H9 (cell line): Measurements from ENCODE around the gene TIAM1. TPM values are rescaled to one million over a fixed set of nuclear protein-coding genes. Genes with fewer than 3 reads are reported as not detected.
A peak's percentile ranks its signal among the peaks of the same experiment; 100 is the strongest.
"Not testable (repeated sequence)": the region's sequence is repeated elsewhere in the genome, so short reads cannot be mapped to it uniquely, and the experiment has no call there.

Experiments used
- DNase-seq: peaks from one replicate; pipeline ENCODE4 v3.0.0-alpha.2; 2017
- H2AFZ ChIP-seq: one replicate; pipeline ENCODE4 v1.6.1; 2013; ENCODE audit warnings: mild to moderate bottlenecking, low read length, control low read depth, moderate library complexity
- H2AK5ac ChIP-seq: 2 replicates; pipeline ENCODE4 v1.6.1; 2013; ENCODE audit warnings: low read length, control low read depth, mixed read lengths; ENCODE audit not compliant: insufficient read length
- H2BK120ac ChIP-seq: one replicate; pipeline ENCODE4 v1.6.1; 2013; ENCODE audit warnings: low read depth, mild to moderate bottlenecking, low read length, control low read depth, inconsistent platforms; ENCODE audit not compliant: poor library complexity, severe bottlenecking
- H2BK12ac ChIP-seq: 2 replicates; pipeline ENCODE4 v1.6.1; 2013; ENCODE audit warnings: low read length, control low read depth, mixed read lengths, low read depth; ENCODE audit not compliant: insufficient read length
- H2BK15ac ChIP-seq: 2 replicates; pipeline ENCODE4 v1.6.1; 2013; ENCODE audit warnings: low read depth, low read length, control low read depth
- H2BK20ac ChIP-seq: one replicate; pipeline ENCODE4 v1.6.1; 2013; ENCODE audit warnings: low read depth, mild to moderate bottlenecking, low read length, control low read depth, inconsistent platforms; ENCODE audit not compliant: poor library complexity, severe bottlenecking
- H2BK5ac ChIP-seq: 2 replicates; pipeline ENCODE4 v1.6.1; 2013; ENCODE audit warnings: low read length, control low read depth, mixed read lengths; ENCODE audit not compliant: insufficient read length
- H3K14ac ChIP-seq: 2 replicates; pipeline ENCODE4 v1.6.1; 2013; ENCODE audit warnings: low read length, control low read depth; ENCODE audit not compliant: insufficient read depth
- H3K18ac ChIP-seq: 2 replicates; pipeline ENCODE4 v1.6.1; 2013; ENCODE audit warnings: low read depth, mild to moderate bottlenecking, mixed read lengths, low read length, control low read depth; ENCODE audit not compliant: insufficient read length
- H3K23ac ChIP-seq: 2 replicates; pipeline ENCODE4 v1.6.1; 2013; ENCODE audit warnings: low read length, control low read depth, mixed read lengths, low read depth; ENCODE audit not compliant: insufficient read length
- H3K23me2 ChIP-seq: 2 replicates; pipeline ENCODE4 v1.6.1; 2013; ENCODE audit warnings: low read depth, mild to moderate bottlenecking, mixed read lengths, low read length, control low read depth; ENCODE audit not compliant: insufficient read length, poor library complexity, severe bottlenecking
- H3K27ac ChIP-seq: 2 replicates; pipeline ENCODE4 v1.5.1; 2013; ENCODE audit warnings: low read length, control low read depth, mixed read lengths, low read depth; ENCODE audit not compliant: insufficient read length
- H3K27me3 ChIP-seq: 2 replicates; pipeline ENCODE4 v1.6.1; 2013; ENCODE audit warnings: low read length, control low read depth, inconsistent platforms; ENCODE audit not compliant: insufficient read depth
- H3K4ac ChIP-seq: 2 replicates; pipeline ENCODE4 v1.6.1; 2013; ENCODE audit warnings: low read depth, mild to moderate bottlenecking, control low read depth, inconsistent platforms, low read length, moderate library complexity
- H3K4me1 ChIP-seq: 2 replicates; pipeline ENCODE4 v1.6.1; 2013; ENCODE audit warnings: low read length, control low read depth, inconsistent platforms; ENCODE audit not compliant: insufficient read depth
- H3K4me2 ChIP-seq: 2 replicates; pipeline ENCODE4 v1.6.1; 2013; ENCODE audit warnings: low read length, control low read depth, mixed read lengths; ENCODE audit not compliant: insufficient read length, insufficient read depth
- H3K56ac ChIP-seq: 2 replicates; pipeline ENCODE4 v1.6.1; 2013; ENCODE audit warnings: low read depth, mild to moderate bottlenecking, mixed read lengths, low read length, control low read depth; ENCODE audit not compliant: insufficient read length
- H3K79me1 ChIP-seq: 2 replicates; pipeline ENCODE4 v1.6.1; 2013; ENCODE audit warnings: low read depth, mild to moderate bottlenecking, moderate library complexity, low read length, control low read depth, inconsistent platforms; ENCODE audit not compliant: insufficient read depth, poor library complexity, severe bottlenecking
- H3K79me2 ChIP-seq: 2 replicates; pipeline ENCODE4 v1.6.1; 2013; ENCODE audit warnings: low read length, control low read depth, inconsistent platforms; ENCODE audit not compliant: insufficient read depth
- H3K9ac ChIP-seq: 2 replicates; pipeline ENCODE4 v1.6.1; 2013; ENCODE audit warnings: low read length, control low read depth, mixed read lengths; ENCODE audit not compliant: insufficient read length; ENCODE audit errors: extremely low read depth
- H3K9me3 ChIP-seq: one replicate; pipeline ENCODE4 v1.6.1; 2013; ENCODE audit warnings: low read depth, low read length, inconsistent platforms; ENCODE audit not compliant: control insufficient read depth
- H3T11ph ChIP-seq: one replicate; pipeline ENCODE4 v1.6.1; 2013; ENCODE audit warnings: mild to moderate bottlenecking, low read length, control low read depth, inconsistent platforms
- H4K20me1 ChIP-seq: one replicate; pipeline ENCODE4 v1.6.1; 2013; ENCODE audit not compliant: control insufficient read depth, insufficient read length, insufficient read depth
- H4K5ac ChIP-seq: 2 replicates; pipeline ENCODE4 v1.6.1; 2013; ENCODE audit warnings: low read depth, mild to moderate bottlenecking, mixed read lengths, low read length, control low read depth; ENCODE audit not compliant: insufficient read length
- H4K8ac ChIP-seq: replicated peaks from 2 replicates; pipeline ENCODE4 v1.6.1; 2013; ENCODE audit warnings: low read length, control low read depth, mixed read lengths, low read depth; ENCODE audit not compliant: insufficient read length
- H4K91ac ChIP-seq: 2 replicates; pipeline ENCODE4 v1.6.1; 2013; ENCODE audit warnings: low read depth, mild to moderate bottlenecking, moderate library complexity, mixed read lengths, low read length, control low read depth; ENCODE audit not compliant: insufficient read length
- H3K27ac Mint-ChIP-seq, 3 experiments: 2 replicates in 2 of 3; 3 replicates in 1 of 3; pipeline ENCODE4 v1.8.0; 2020 to 2021; ENCODE audit warnings: mixed read lengths in 3 of 3, mild to moderate bottlenecking in 1 of 3, moderate library complexity in 1 of 3
- H3K27me3 Mint-ChIP-seq: 2 replicates; pipeline ENCODE4 v1.8.0; 2021; ENCODE audit warnings: low read depth, mild to moderate bottlenecking, moderate library complexity, mixed read lengths
- H3K36me3 Mint-ChIP-seq, 3 experiments: 2 replicates in 2 of 3; 3 replicates in 1 of 3; pipeline ENCODE4 v1.8.0; 2020 to 2021; ENCODE audit warnings: low read depth in 3 of 3, mixed read lengths in 3 of 3; ENCODE audit not compliant: insufficient read depth in 1 of 3
- H3K4me1 Mint-ChIP-seq, 2 experiments: 2 replicates each; pipeline ENCODE4 v1.8.0; 2020; ENCODE audit warnings: mixed read lengths in 2 of 2
- H3K4me3 Mint-ChIP-seq, 2 experiments: 2 replicates in 1 of 2; 3 replicates in 1 of 2; pipeline ENCODE4 v1.8.0; 2020 to 2021; ENCODE audit warnings: mild to moderate bottlenecking in 2 of 2, mixed read lengths in 2 of 2, moderate library complexity in 1 of 2
- H3K9me3 Mint-ChIP-seq, 2 experiments: 2 replicates in 1 of 2; 3 replicates in 1 of 2; pipeline ENCODE4 v1.8.0; 2020; ENCODE audit warnings: mild to moderate bottlenecking in 2 of 2, mixed read lengths in 2 of 2, moderate library complexity in 1 of 2
- WGBS: extraction: QIAGEN DNeasy Blood & Tissue Kit; methylation state at CpG from one replicate; pipeline ENCODE4 v1.1.7; 2013; ENCODE audit warnings: missing lambda C conversion rate, low lambda C conversion rate, mixed read lengths; ENCODE audit not compliant: insufficient read length; ENCODE audit errors: extremely low coverage; 5-methylcytosine and 5-hydroxymethylcytosine counted together
- total RNA-seq: library from RNA; stranded (reverse); gene quantifications from 2 replicates; pipeline ENCODE4 v1.2.1, GENCODE V29; 2021
- TF ChIP-seq, protein P1 (sequence below): fragments of 200-600 bp; sonication (generic); conservative IDR thresholded peaks from 3 replicates; pipeline ENCODE4 v1.8.0; 2021; ENCODE audit warnings: antibody characterized with exemption, mild to moderate bottlenecking

The TIAM1 gene
- total RNA-seq, 1 experiment from 2014 or later: 23.1 TPM

DNA sequence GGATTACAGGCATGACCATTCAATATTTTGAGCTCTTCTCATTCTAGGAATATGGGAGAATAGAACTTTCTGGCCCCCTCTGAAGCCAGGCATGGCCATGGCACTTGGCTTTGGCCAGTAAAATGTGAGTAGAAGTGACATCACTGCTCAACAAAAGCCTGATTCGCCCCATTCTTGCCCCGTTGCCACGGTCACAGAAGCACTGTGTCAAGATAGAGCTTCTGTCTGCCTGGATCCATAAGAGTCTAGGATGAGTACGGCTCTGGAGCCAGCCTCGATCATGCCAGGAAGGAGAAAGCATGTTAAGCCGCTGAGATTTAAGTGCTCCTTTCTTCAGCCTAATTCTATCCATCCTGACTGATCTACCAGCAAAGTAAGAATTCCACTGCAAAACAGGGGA, 113.1 kb downstream of the TIAM1 start:
- H3K27me3 Mint-ChIP-seq: no peaks in the 10 kb centered on the region
- H3K9ac ChIP-seq: no peak overlapping the region
- H3K79me1 ChIP-seq: no peaks in the 10 kb centered on the region
- no peaks in the 10 kb centered on the region for H3K4me1 ChIP-seq
- no CpG with 5 or more reads among the region's 6 CpGs for WGBS
- no peak overlapping the region for H3K4ac ChIP-seq
- no peaks in the 10 kb centered on the region for H3K23me2 ChIP-seq
- peak overlapping the region in 1 of 3 experiments; percentile 44; a peak in 1 of 7 replicates for H3K27ac Mint-ChIP-seq
- no peak overlapping the region for H3T11ph ChIP-seq
- H2BK15ac ChIP-seq: no peak overlapping the region
- no peak overlapping the region for H2BK20ac ChIP-seq
- H2BK5ac ChIP-seq: no peak overlapping the region
- no peak overlapping the region for H3K4me2 ChIP-seq
- no peak overlapping the region for H3K23ac ChIP-seq
- no peak overlapping the region for H3K14ac ChIP-seq
- no peak overlapping the region for H2BK12ac ChIP-seq
- H3K9me3 Mint-ChIP-seq: no peaks in the 10 kb centered on the region
- H3K27ac ChIP-seq: no peak overlapping the region
- TF ChIP-seq, protein P1, sequence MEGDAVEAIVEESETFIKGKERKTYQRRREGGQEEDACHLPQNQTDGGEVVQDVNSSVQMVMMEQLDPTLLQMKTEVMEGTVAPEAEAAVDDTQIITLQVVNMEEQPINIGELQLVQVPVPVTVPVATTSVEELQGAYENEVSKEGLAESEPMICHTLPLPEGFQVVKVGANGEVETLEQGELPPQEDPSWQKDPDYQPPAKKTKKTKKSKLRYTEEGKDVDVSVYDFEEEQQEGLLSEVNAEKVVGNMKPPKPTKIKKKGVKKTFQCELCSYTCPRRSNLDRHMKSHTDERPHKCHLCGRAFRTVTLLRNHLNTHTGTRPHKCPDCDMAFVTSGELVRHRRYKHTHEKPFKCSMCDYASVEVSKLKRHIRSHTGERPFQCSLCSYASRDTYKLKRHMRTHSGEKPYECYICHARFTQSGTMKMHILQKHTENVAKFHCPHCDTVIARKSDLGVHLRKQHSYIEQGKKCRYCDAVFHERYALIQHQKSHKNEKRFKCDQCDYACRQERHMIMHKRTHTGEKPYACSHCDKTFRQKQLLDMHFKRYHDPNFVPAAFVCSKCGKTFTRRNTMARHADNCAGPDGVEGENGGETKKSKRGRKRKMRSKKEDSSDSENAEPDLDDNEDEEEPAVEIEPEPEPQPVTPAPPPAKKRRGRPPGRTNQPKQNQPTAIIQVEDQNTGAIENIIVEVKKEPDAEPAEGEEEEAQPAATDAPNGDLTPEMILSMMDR: no peak
- no peaks in the 10 kb centered on the region for H4K20me1 ChIP-seq
- DNase-seq: no peak
- H4K91ac ChIP-seq: no peak overlapping the region
- H2AK5ac ChIP-seq: no peak overlapping the region
- H3K79me2 ChIP-seq: no peaks in the 10 kb centered on the region
- H3K18ac ChIP-seq: no peak overlapping the region
- H3K27me3 ChIP-seq: no peaks in the 10 kb centered on the region
- no peak overlapping the region for H3K4me3 Mint-ChIP-seq
- H3K56ac ChIP-seq: no peak overlapping the region
- H3K9me3 ChIP-seq: no peaks in the 10 kb centered on the region
- H3K4me1 Mint-ChIP-seq: no peaks in the 10 kb centered on the region
- H4K8ac ChIP-seq: no peak overlapping the region
- H4K5ac ChIP-seq: no peak overlapping the region
- peaks cover 3 to 14% (median 4%) of the 10 kb centered on the region in 3 experiments; a peak in 6 of 7 replicates for H3K36me3 Mint-ChIP-seq
- H2BK120ac ChIP-seq: no peak overlapping the region
- no peak overlapping the region for H2AFZ ChIP-seq

DNA sequence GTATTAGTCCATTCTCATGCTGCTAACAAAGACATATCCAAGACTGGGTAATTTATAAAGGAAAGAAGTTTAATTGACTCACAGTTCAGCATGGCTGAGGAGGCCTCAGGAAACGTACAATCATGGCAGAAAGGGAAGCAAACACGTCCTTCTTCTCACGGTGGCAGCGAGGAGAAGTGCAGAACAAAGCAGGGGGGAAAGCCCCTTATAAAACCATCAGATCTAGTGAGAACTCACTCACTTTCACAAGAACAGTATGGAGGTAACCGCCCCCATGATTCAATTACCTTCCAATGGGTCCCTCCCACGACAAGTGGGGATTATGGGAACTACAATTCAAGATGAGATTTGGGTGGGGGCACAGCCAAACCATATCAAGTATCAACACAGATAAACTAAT, 115.3 kb downstream of the TIAM1 start:
- not testable (repeated sequence) for H2BK120ac ChIP-seq, H3K18ac ChIP-seq, H4K5ac ChIP-seq, H4K91ac ChIP-seq, H3K9me3 Mint-ChIP-seq, H3K27ac ChIP-seq, H3K27ac Mint-ChIP-seq, H2BK15ac ChIP-seq, H3K9ac ChIP-seq, H3K4ac ChIP-seq, H3K79me1 ChIP-seq, H3K4me2 ChIP-seq, H3K56ac ChIP-seq, H3K27me3 Mint-ChIP-seq, H3K36me3 Mint-ChIP-seq, H3K79me2 ChIP-seq, DNase-seq, H2BK5ac ChIP-seq, H3K23ac ChIP-seq, H3K9me3 ChIP-seq, H3T11ph ChIP-seq, H2BK20ac ChIP-seq, H3K23me2 ChIP-seq, H2BK12ac ChIP-seq, H3K27me3 ChIP-seq, H3K4me1 Mint-ChIP-seq, H3K14ac ChIP-seq, H2AK5ac ChIP-seq, H4K8ac ChIP-seq, H2AFZ ChIP-seq, H4K20me1 ChIP-seq, H3K4me3 Mint-ChIP-seq, H3K4me1 ChIP-seq
- no CpG with 5 or more reads among the region's 6 CpGs for WGBS
